Muscle of leg (tissue), 11 donors: Measurements from ENCODE around the gene MRGPRG. TPM values are rescaled to one million over a fixed set of nuclear protein-coding genes. Genes with fewer than 3 reads are reported as not detected.

Experiments used
- DNase-seq: peaks from one replicate; pipeline ENCODE4 v3.0.0; 2013
- H3K27ac ChIP-seq: one replicate; pipeline ENCODE4 v1.5.1; 2013; ENCODE audit warnings: mild to moderate bottlenecking, low read length, control low read depth
- H3K27me3 ChIP-seq: one replicate; pipeline ENCODE4 v1.6.1; 2013; ENCODE audit warnings: low read length; ENCODE audit not compliant: control insufficient read depth, insufficient read depth
- H3K36me3 ChIP-seq: one replicate; pipeline ENCODE4 v1.6.1; 2013; ENCODE audit warnings: low read length; ENCODE audit not compliant: control insufficient read depth, insufficient read depth
- H3K4me1 ChIP-seq: one replicate; pipeline ENCODE4 v1.6.1; 2013; ENCODE audit warnings: low read length; ENCODE audit not compliant: control insufficient read depth, insufficient read depth
- H3K4me3 ChIP-seq: one replicate; pipeline ENCODE4 v1.5.1; 2013; ENCODE audit warnings: low read length, control low read depth
- H3K9me3 ChIP-seq: replicated peaks from 2 replicates; pipeline ENCODE4 v1.6.1; 2013; ENCODE audit warnings: low read depth, low read length; ENCODE audit not compliant: control insufficient read depth
- WGBS: methylation state at CpG from one replicate; pipeline ENCODE4 v1.1.5; 2013; ENCODE audit warnings: missing lambda C conversion rate; ENCODE audit not compliant: insufficient coverage; 5-methylcytosine and 5-hydroxymethylcytosine counted together
- polyA plus RNA-seq, 8 donors: library from polyadenylated mRNA; unstranded; fragments of 120-200 nt; gene quantifications; one replicate each; pipeline versions ENCODE4 v1.2.1 to v1.2.3, GENCODE V29; 2013; ENCODE audit warnings: inconsistent platforms in 1 of 8, low replicate concordance in 1 of 8; ENCODE audit not compliant: insufficient read length in 8 of 8, insufficient read depth in 1 of 8
- total RNA-seq: library from RNA; stranded (reverse); fragments of 120-200 nt; gene quantifications from one replicate; pipeline ENCODE4 v1.2.4, GENCODE V29; 2013

MRGPRG gene
- total and polyA plus RNA-seq, 9 donors: not detected

- H3K36me3 ChIP-seq: no peaks in the 10 kb centered on the region
- no peak overlapping the region for H3K4me3 ChIP-seq
- DNase-seq: peak; percentile 37
- peaks cover 43% of the 10 kb centered on the region for H3K27me3 ChIP-seq
- peaks cover 1% of the 10 kb centered on the region for H3K4me1 ChIP-seq
- 69% methylated on average over 15 of the region's 21 CpGs for WGBS
- no peak overlapping the region for H3K27ac ChIP-seq
- H3K9me3 ChIP-seq: no peaks in the 10 kb centered on the region
Observed at GRCh38 chr11:3225826-3226750, 7.5 kb upstream of the MRGPRG start.

- no peaks in the 10 kb centered on the region for H3K36me3 ChIP-seq
- peaks cover 7% of the 10 kb centered on the region for H3K4me1 ChIP-seq
- peaks cover 46% of the 10 kb centered on the region for H3K27me3 ChIP-seq
- no peaks in the 10 kb centered on the region for H3K9me3 ChIP-seq
- H3K27ac ChIP-seq: no peak overlapping the region
- 59% methylated on average over 7 of the region's 17 CpGs for WGBS
- H3K4me3 ChIP-seq: no peak overlapping the region
- DNase-seq: no peak
Observed at GRCh38 chr11:3225159-3225758, 6.6 kb upstream of the MRGPRG start.

GRCh38 chr11:3224401-3225057 is 5.9 kb upstream of the MRGPRG start:
- Histone ChIP-seq H3K36me3 (no peaks in the 10 kb centered on the region), H3K4me1 (peaks cover 7% of the 10 kb centered on the region), H3K9me3 (no peaks in the 10 kb centered on the region), H3K27me3 (peaks cover 50% of the 10 kb centered on the region), H3K4me3 (no peak overlapping the region), H3K27ac (no peak overlapping the region)
- 65% methylated on average over 12 of the region's 21 CpGs for WGBS
- no peak for DNase-seq

- no peak overlapping the region for H3K27ac ChIP-seq
- H3K9me3 ChIP-seq: no peaks in the 10 kb centered on the region
- WGBS: 27% methylated on average over 3 of the region's 4 CpGs
- no peaks in the 10 kb centered on the region for H3K36me3 ChIP-seq
- H3K4me3 ChIP-seq: no peak overlapping the region
- peaks cover 54% of the 10 kb centered on the region for H3K27me3 ChIP-seq
- H3K4me1 ChIP-seq: peaks cover 7% of the 10 kb centered on the region
- no peak for DNase-seq
Observed at GRCh38 chr11:3223932-3224381, 5.3 kb upstream of the MRGPRG start.

GRCh38 chr11:3222941-3223915 is 4.6 kb upstream of the MRGPRG start:
- Histone ChIP-seq H3K9me3 (no peaks in the 10 kb centered on the region), H3K27ac (no peak overlapping the region), H3K36me3 (no peaks in the 10 kb centered on the region), H3K4me1 (peaks cover 7% of the 10 kb centered on the region), H3K4me3 (no peak overlapping the region), H3K27me3 (peaks cover 58% of the 10 kb centered on the region)
- WGBS: 68% methylated on average over 27 of the region's 36 CpGs
- no peak for DNase-seq

- H3K4me3 ChIP-seq: no peak overlapping the region
- WGBS: 75% methylated on average over 15 of the region's 37 CpGs
- H3K36me3 ChIP-seq: no peaks in the 10 kb centered on the region
- no peak for DNase-seq
- H3K9me3 ChIP-seq: no peaks in the 10 kb centered on the region
- peaks cover 7% of the 10 kb centered on the region for H3K4me1 ChIP-seq
- H3K27ac ChIP-seq: no peak overlapping the region
- peaks cover 64% of the 10 kb centered on the region for H3K27me3 ChIP-seq
Observed at GRCh38 chr11:3222003-3222855, 3.6 kb upstream of the MRGPRG start.

- 35% methylated on average over 10 of the region's 27 CpGs for WGBS
- no peak overlapping the region for H3K4me3 ChIP-seq
- DNase-seq: peak; percentile 51
- no peak overlapping the region for H3K27ac ChIP-seq
- H3K4me1 ChIP-seq: peaks cover 7% of the 10 kb centered on the region
- peaks cover 66% of the 10 kb centered on the region for H3K27me3 ChIP-seq
- H3K36me3 ChIP-seq: no peaks in the 10 kb centered on the region
- no peaks in the 10 kb centered on the region for H3K9me3 ChIP-seq
Observed at GRCh38 chr11:3221408-3222002, 2.9 kb upstream of the MRGPRG start.

- peaks cover 7% of the 10 kb centered on the region for H3K4me1 ChIP-seq
- H3K27ac ChIP-seq: no peak overlapping the region
- H3K27me3 ChIP-seq: peaks cover 72% of the 10 kb centered on the region
- H3K9me3 ChIP-seq: no peaks in the 10 kb centered on the region
- no peak overlapping the region for H3K4me3 ChIP-seq
- 60% methylated on average over 1 of the region's 21 CpGs for WGBS
- DNase-seq: no peak
- no peaks in the 10 kb centered on the region for H3K36me3 ChIP-seq
Observed at GRCh38 chr11:3220521-3221407, 2.2 kb upstream of the MRGPRG start.
